22Rv1 (cell line): ENCODE data around the gene CREBRF.

Experiments used
- CTCF ChIP-seq: fragments of 450-650 bp; IDR thresholded peaks from 2 replicates; pipeline ENCODE4 v1.5.1; 2017; ENCODE audit warnings: mild to moderate bottlenecking
- ZFX ChIP-seq: fragments of 450-650 bp; IDR thresholded peaks from 2 replicates; pipeline ENCODE4 v1.6.1; 2017; ENCODE audit warnings: antibody characterized with exemption, borderline replicate concordance

DNA sequence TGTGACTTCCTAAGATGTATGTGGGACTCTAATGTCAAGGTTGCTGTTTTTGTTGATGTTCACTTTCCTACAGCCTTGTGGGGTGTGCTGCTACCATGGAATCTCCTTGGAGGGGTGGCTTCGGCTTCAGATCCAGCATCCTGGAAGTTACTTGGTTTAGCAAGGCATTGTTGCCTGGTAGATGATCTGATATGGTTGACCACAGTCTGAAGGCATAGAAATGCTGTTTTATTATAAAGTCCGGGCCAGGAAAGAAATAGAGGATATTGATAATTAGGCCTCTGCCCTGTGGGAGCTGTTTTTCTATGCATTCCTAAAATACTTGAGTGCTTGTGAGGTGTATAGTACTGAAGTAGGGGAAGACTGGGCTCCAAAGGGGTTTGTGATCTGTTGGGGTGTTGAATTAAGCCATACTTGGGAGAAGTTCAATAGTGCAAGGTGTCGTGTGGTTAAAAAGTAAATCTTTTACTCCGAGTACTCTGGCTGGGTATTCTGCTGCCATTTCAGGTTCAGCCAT lies 27.3 kb upstream of the CREBRF start:
- no peak for TF ChIP-seq CTCF
- no peak for TF ChIP-seq ZFX
